ENCODE results near the gene ADD1.

Gene ADD1

DNA sequence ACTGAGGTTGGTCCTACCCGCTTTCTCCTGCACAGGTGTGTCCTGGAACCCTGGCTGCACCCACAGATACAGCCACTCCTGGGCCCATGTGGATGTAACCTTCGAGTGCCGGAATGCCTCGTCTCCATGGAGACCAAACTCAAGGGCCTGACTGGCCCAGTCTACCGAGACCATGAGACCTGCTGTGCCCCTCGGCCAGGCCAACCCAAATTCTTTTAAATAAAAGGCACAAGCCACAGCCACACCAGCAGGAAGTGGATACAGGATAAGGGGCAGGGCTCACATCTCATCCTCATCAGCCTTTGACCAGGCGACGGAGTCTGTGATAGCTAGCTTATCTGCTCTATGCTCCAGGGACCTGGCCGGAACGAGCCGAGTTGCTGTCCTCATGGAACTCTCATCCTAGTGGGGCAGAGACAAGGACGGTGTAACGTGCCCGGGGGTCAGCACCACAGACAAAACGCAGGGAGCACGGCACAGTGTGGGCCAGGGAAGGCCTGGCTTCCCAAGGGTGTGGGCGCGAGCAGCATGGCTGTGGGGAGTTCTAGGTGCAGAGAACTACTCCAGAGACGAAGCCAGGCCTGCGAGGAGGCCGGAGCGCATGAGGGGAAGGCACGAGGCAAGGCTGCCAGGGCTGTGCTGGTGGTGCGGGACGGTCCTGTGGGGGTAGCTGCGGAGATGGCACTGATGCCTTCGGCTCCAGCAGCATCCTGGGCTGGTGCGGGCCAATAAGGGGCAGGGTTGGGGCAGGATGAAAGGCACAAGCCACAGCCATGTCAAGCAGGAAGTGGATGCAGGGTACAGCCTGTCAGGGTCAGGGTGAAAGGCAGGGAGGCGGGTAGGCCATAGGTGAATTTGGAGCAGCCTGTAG is 96.9 kb downstream of the ADD1 start:
- Histone ChIP-seq H4K20me1 (ENCODE audit: control insufficient read depth, insufficient read depth, low read depth, low read length) (no peaks in the 10 kb centered on the region), H3K79me2 (ENCODE audit: control insufficient read depth, low read length) (peaks cover 16% of the 10 kb centered on the region), H3K4me3 (ENCODE audit: low read length) (no peak overlapping the region), H3K27me3 (ENCODE audit: control insufficient read depth, low read length) (no peaks in the 10 kb centered on the region), H3K9me2 (replicated peaks; ENCODE audit: control insufficient read depth, low read length) (no peaks in the 10 kb centered on the region), H3K36me3 (ENCODE audit: control insufficient read depth, low read length) (peaks cover 98% of the 10 kb centered on the region), H3K4me2 (ENCODE audit: low read length) (no peak overlapping the region), H3F3A (ENCODE audit: control insufficient read depth, insufficient read depth) (peaks cover 23% of the 10 kb centered on the region), H3K27ac (ENCODE audit: low read depth, low read length) (no peak overlapping the region), H3K4me1 (ENCODE audit: control insufficient read depth, low read length) (peaks cover 37% of the 10 kb centered on the region), H3K9me3 (ENCODE audit: control insufficient read depth, insufficient read depth, low read length) (no peaks in the 10 kb centered on the region)
- TF ChIP-seq EZH2phosphoT487 (IDR thresholded peaks at IDR 0.05; ENCODE audit: borderline replicate concordance, low read length) (no peak), CTCF (IDR thresholded peaks at IDR 0.05; ENCODE audit: low read depth, low read length, poor library complexity, severe bottlenecking) (no peak)

DNA sequence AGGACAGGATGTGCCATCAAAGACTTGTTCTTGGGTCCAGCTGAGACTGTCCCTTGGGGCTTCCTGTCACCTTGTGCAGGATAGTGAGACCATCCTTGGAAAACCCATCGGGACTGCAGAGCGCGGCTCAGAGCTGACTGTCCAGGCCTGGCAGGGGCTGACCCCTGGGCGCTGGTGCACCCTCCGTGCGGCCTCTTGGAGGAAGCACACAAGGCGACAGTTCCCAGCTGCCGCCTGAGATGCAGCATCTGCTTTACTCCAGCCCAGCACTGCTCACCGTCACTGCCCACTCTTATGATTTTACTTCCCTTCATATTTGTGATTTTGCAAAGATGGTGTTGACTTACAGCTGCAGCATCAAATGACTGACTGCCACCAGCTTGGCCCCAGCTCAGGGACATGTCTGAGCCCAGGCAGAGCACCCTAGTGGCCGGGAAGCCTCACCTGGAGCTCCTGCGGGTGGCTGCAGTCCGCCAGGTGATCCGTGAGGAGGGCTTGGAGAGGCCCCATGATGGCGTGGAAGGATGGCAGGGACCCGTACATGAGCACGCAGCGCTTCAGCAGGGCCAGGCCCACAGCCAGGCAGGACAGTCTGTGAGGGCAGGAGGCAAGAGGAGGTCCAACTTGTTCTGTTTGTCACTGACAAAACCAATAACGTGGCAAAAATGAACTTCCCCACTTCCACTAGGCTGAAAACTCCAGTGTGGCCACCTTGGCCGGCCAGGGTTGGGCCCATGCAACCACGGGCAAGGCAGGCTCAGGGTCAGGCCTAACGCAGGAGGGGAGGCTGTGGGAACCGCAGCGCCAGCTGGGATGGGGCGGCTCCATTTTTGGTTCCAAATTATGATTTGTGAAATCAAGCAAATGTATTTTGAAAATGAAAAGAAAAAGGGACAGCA is 97.7 kb downstream of the ADD1 start:
- Histone ChIP-seq H3K27ac (ENCODE audit: low read depth, low read length) (no peak overlapping the region), H3K4me2 (ENCODE audit: low read length) (no peak overlapping the region), H3K4me1 (ENCODE audit: control insufficient read depth, low read length) (peaks cover 28% of the 10 kb centered on the region), H3K27me3 (ENCODE audit: control insufficient read depth, low read length) (no peaks in the 10 kb centered on the region), H3K36me3 (ENCODE audit: control insufficient read depth, low read length) (peaks cover 98% of the 10 kb centered on the region), H3K9me3 (ENCODE audit: control insufficient read depth, insufficient read depth, low read length) (no peaks in the 10 kb centered on the region), H3F3A (ENCODE audit: control insufficient read depth, insufficient read depth) (peaks cover 17% of the 10 kb centered on the region), H4K20me1 (ENCODE audit: control insufficient read depth, insufficient read depth, low read depth, low read length) (no peaks in the 10 kb centered on the region), H3K9me2 (replicated peaks; ENCODE audit: control insufficient read depth, low read length) (no peaks in the 10 kb centered on the region), H3K4me3 (ENCODE audit: low read length) (no peak overlapping the region), H3K79me2 (ENCODE audit: control insufficient read depth, low read length) (peaks cover 7% of the 10 kb centered on the region)
- TF ChIP-seq CTCF (IDR thresholded peaks at IDR 0.05; ENCODE audit: low read depth, low read length, poor library complexity, severe bottlenecking) (no peak), EZH2phosphoT487 (IDR thresholded peaks at IDR 0.05; ENCODE audit: borderline replicate concordance, low read length) (no peak)

DNA sequence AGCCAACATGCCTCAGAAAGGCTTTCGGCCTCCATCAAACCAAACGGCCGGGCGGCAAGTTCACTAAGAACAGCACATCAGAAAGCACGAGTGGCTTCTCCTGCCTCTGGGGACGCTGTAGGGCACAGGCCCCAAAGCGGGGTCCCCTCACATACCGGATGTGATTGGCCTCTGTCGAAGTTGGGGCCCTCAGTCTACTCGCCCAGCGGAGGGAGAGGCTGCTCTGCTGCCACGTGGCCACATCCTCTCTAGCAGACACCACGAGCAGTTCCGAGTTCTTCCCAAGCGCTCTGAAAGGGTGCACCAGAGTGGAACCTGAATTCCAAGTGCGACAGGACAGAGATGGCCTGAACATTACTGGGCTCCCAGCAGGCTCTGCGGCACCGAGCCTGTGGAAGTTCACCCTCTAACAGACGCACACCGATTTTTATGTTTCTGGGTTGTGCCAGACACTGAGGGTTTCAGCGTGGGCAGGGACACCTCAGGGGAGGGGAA is 98.4 kb downstream of the ADD1 start:
- H3K4me3 ChIP-seq (ENCODE audit: low read length), result no peak overlapping the region
- H3K79me2 ChIP-seq (ENCODE audit: control insufficient read depth, low read length), result peaks cover 6% of the 10 kb centered on the region; the same call in 1 of the 2 replicates
- H3K27ac ChIP-seq (ENCODE audit: low read depth, low read length), result no peak overlapping the region
- no peaks in the 10 kb centered on the region for H4K20me1 ChIP-seq (ENCODE audit: control insufficient read depth, insufficient read depth, low read depth, low read length)
- no peaks in the 10 kb centered on the region for H3K27me3 ChIP-seq (ENCODE audit: control insufficient read depth, low read length)
- H3F3A ChIP-seq (ENCODE audit: control insufficient read depth, insufficient read depth), result peaks cover 11% of the 10 kb centered on the region
- TF ChIP-seq EZH2phosphoT487 (IDR thresholded peaks at IDR 0.05; ENCODE audit: borderline replicate concordance, low read length), result no peak
- no peak for TF ChIP-seq CTCF (IDR thresholded peaks at IDR 0.05; ENCODE audit: low read depth, low read length, poor library complexity, severe bottlenecking)
- H3K36me3 ChIP-seq (ENCODE audit: control insufficient read depth, low read length), result peaks cover 98% of the 10 kb centered on the region
- H3K4me2 ChIP-seq (ENCODE audit: low read length), result no peak overlapping the region
- no peaks in the 10 kb centered on the region for H3K9me2 ChIP-seq (replicated peaks; ENCODE audit: control insufficient read depth, low read length)
- H3K9me3 ChIP-seq (ENCODE audit: control insufficient read depth, insufficient read depth, low read length), result no peaks in the 10 kb centered on the region
- peaks cover 21% of the 10 kb centered on the region for H3K4me1 ChIP-seq (ENCODE audit: control insufficient read depth, low read length)

Data from DOHH2 (cell line).